ENCODE results near the gene ANTXR1. TPM values are rescaled to one million over a fixed set of nuclear protein-coding genes. Genes with fewer than 3 reads are reported as not detected.

ANTXR1 gene
- total and polyA plus RNA-seq, 2 donors (not counting 3 experiments of a cell fraction or from before 2014, with no cell fraction given) = 4.2 to 17.3 TPM

GRCh38 chr2:69279931-69280681, 267.1 kb downstream of the ANTXR1 start:
- no peak overlapping the region for H2AFZ ChIP-seq (ENCODE audit: low read depth, low read length)
- no peaks in the 10 kb centered on the region for H3K9me1 ChIP-seq (replicated peaks; ENCODE audit: control insufficient read depth, extremely low read depth, insufficient read depth, low read length)
- intact Hi-C loops (cut with micrococcal nuclease) (no loop called here), dilution Hi-C loops (cut with MboI; ENCODE audit: extremely low pct_ligation_motif_present, low sequenced_read_pairs) (no loop called here)
- no peak overlapping the region for H3K4me3 ChIP-seq (replicated peaks in 1 of 3; ENCODE audit: insufficient read depth in 1 of 3, low read depth in 1 of 3, low read length in 3 of 3)
- H3K9me3 ChIP-seq (replicated peaks; ENCODE audit: control insufficient read depth, insufficient read depth, low read length) = no peaks in the 10 kb centered on the region
- FAIRE-seq (no peak), DNase-seq (ENCODE audit: low read depth, low spot score) (no peak)
- H3K27ac ChIP-seq (ENCODE audit: insufficient read depth, low read depth, low read length) = no peak overlapping the region
- TF ChIP-seq FOS (IDR thresholded peaks at IDR 0.05; ENCODE audit: borderline replicate concordance, insufficient read depth, low read length) (no peak), EZH2 (IDR thresholded peaks at IDR 0.05; ENCODE audit: borderline replicate concordance, low read depth, low read length, severe bottlenecking) (no peak), POLR2A (IDR thresholded peaks at IDR 0.05; ENCODE audit: low read depth, low read length) (no peak), MYC (IDR thresholded peaks at IDR 0.05; ENCODE audit: low read depth, low read length) (no peak), POLR2AphosphoS5 (IDR thresholded peaks at IDR 0.05; ENCODE audit: insufficient read depth, low read depth, low read length) (no peak), GATA2 (IDR thresholded peaks at IDR 0.05; ENCODE audit: insufficient read depth, insufficient read length, low read depth, low read length) (no peak), CTCF (IDR thresholded peaks at IDR 0.05; ENCODE audit: extremely low read depth in 1 of 2, insufficient read depth in 1 of 2, low read depth in 1 of 2, low read length in 2 of 2) (no peak)
- ChIA-PET CTCF (interaction anchor here (1.1 kb wide), 1 partner anchor 10 kb away, joined by 3 read pairs; no protein-coding TSS in a partner anchor), POLR2A (no interaction called here)
- no peaks in the 10 kb centered on the region for H3K27me3 ChIP-seq (ENCODE audit: control insufficient read depth in 2 of 2, insufficient read depth in 2 of 2, low read length in 2 of 2)
- H3K9ac ChIP-seq (replicated peaks; ENCODE audit: extremely low read depth, insufficient read depth, low read length) = no peak overlapping the region
- peaks cover 13% of the 10 kb centered on the region for H3K4me1 ChIP-seq (ENCODE audit: control insufficient read depth, extremely low read depth, insufficient read depth, low read length)
- H3K36me3 ChIP-seq (ENCODE audit: control insufficient read depth in 2 of 2, extremely low read depth in 1 of 2, insufficient read depth in 2 of 2, low read length in 2 of 2) = no peaks in the 10 kb centered on the region
- H4K20me1 ChIP-seq (replicated peaks; ENCODE audit: control insufficient read depth, extremely low read depth, insufficient read depth, low read length) = no peaks in the 10 kb centered on the region
- H3K4me2 ChIP-seq (ENCODE audit: insufficient read depth, low read length) = no peak overlapping the region
- no peaks in the 10 kb centered on the region for H3K79me2 ChIP-seq (ENCODE audit: control insufficient read depth, insufficient read depth, low read length)
- no TSS peak for BruUV-seq (replicated peaks)
